H9 (cell line): ENCODE data around the gene APBA2. TPM values are rescaled to one million over a fixed set of nuclear protein-coding genes. Genes with fewer than 3 reads are reported as not detected.
"Not testable (repeated sequence)": the region's sequence is repeated elsewhere in the genome, so short reads cannot be mapped to it uniquely, and the experiment has no call there.

Source experiments
- DNase-seq: peaks from one replicate; pipeline ENCODE4 v3.0.0-alpha.2; 2017
- H2AFZ ChIP-seq: one replicate; pipeline ENCODE4 v1.6.1; 2013; ENCODE audit warnings: mild to moderate bottlenecking, low read length, control low read depth, moderate library complexity
- H2AK5ac ChIP-seq: 2 replicates; pipeline ENCODE4 v1.6.1; 2013; ENCODE audit warnings: low read length, control low read depth, mixed read lengths; ENCODE audit not compliant: insufficient read length
- H2BK120ac ChIP-seq: one replicate; pipeline ENCODE4 v1.6.1; 2013; ENCODE audit warnings: low read depth, mild to moderate bottlenecking, low read length, control low read depth, inconsistent platforms; ENCODE audit not compliant: poor library complexity, severe bottlenecking
- H2BK12ac ChIP-seq: 2 replicates; pipeline ENCODE4 v1.6.1; 2013; ENCODE audit warnings: low read length, control low read depth, mixed read lengths, low read depth; ENCODE audit not compliant: insufficient read length
- H2BK15ac ChIP-seq: 2 replicates; pipeline ENCODE4 v1.6.1; 2013; ENCODE audit warnings: low read depth, low read length, control low read depth
- H2BK20ac ChIP-seq: one replicate; pipeline ENCODE4 v1.6.1; 2013; ENCODE audit warnings: low read depth, mild to moderate bottlenecking, low read length, control low read depth, inconsistent platforms; ENCODE audit not compliant: poor library complexity, severe bottlenecking
- H2BK5ac ChIP-seq: 2 replicates; pipeline ENCODE4 v1.6.1; 2013; ENCODE audit warnings: low read length, control low read depth, mixed read lengths; ENCODE audit not compliant: insufficient read length
- H3K14ac ChIP-seq: 2 replicates; pipeline ENCODE4 v1.6.1; 2013; ENCODE audit warnings: low read length, control low read depth; ENCODE audit not compliant: insufficient read depth
- H3K18ac ChIP-seq: 2 replicates; pipeline ENCODE4 v1.6.1; 2013; ENCODE audit warnings: low read depth, mild to moderate bottlenecking, mixed read lengths, low read length, control low read depth; ENCODE audit not compliant: insufficient read length
- H3K23ac ChIP-seq: 2 replicates; pipeline ENCODE4 v1.6.1; 2013; ENCODE audit warnings: low read length, control low read depth, mixed read lengths, low read depth; ENCODE audit not compliant: insufficient read length
- H3K23me2 ChIP-seq: 2 replicates; pipeline ENCODE4 v1.6.1; 2013; ENCODE audit warnings: low read depth, mild to moderate bottlenecking, mixed read lengths, low read length, control low read depth; ENCODE audit not compliant: insufficient read length, poor library complexity, severe bottlenecking
- H3K27ac ChIP-seq: 2 replicates; pipeline ENCODE4 v1.5.1; 2013; ENCODE audit warnings: low read length, control low read depth, mixed read lengths, low read depth; ENCODE audit not compliant: insufficient read length
- H3K27me3 ChIP-seq: 2 replicates; pipeline ENCODE4 v1.6.1; 2013; ENCODE audit warnings: low read length, control low read depth, inconsistent platforms; ENCODE audit not compliant: insufficient read depth
- H3K4ac ChIP-seq: 2 replicates; pipeline ENCODE4 v1.6.1; 2013; ENCODE audit warnings: low read depth, mild to moderate bottlenecking, control low read depth, inconsistent platforms, low read length, moderate library complexity
- H3K4me1 ChIP-seq: 2 replicates; pipeline ENCODE4 v1.6.1; 2013; ENCODE audit warnings: low read length, control low read depth, inconsistent platforms; ENCODE audit not compliant: insufficient read depth
- H3K4me2 ChIP-seq: 2 replicates; pipeline ENCODE4 v1.6.1; 2013; ENCODE audit warnings: low read length, control low read depth, mixed read lengths; ENCODE audit not compliant: insufficient read length, insufficient read depth
- H3K56ac ChIP-seq: 2 replicates; pipeline ENCODE4 v1.6.1; 2013; ENCODE audit warnings: low read depth, mild to moderate bottlenecking, mixed read lengths, low read length, control low read depth; ENCODE audit not compliant: insufficient read length
- H3K79me1 ChIP-seq: 2 replicates; pipeline ENCODE4 v1.6.1; 2013; ENCODE audit warnings: low read depth, mild to moderate bottlenecking, moderate library complexity, low read length, control low read depth, inconsistent platforms; ENCODE audit not compliant: insufficient read depth, poor library complexity, severe bottlenecking
- H3K79me2 ChIP-seq: 2 replicates; pipeline ENCODE4 v1.6.1; 2013; ENCODE audit warnings: low read length, control low read depth, inconsistent platforms; ENCODE audit not compliant: insufficient read depth
- H3K9ac ChIP-seq: 2 replicates; pipeline ENCODE4 v1.6.1; 2013; ENCODE audit warnings: low read length, control low read depth, mixed read lengths; ENCODE audit not compliant: insufficient read length; ENCODE audit errors: extremely low read depth
- H3K9me3 ChIP-seq: one replicate; pipeline ENCODE4 v1.6.1; 2013; ENCODE audit warnings: low read depth, low read length, inconsistent platforms; ENCODE audit not compliant: control insufficient read depth
- H3T11ph ChIP-seq: one replicate; pipeline ENCODE4 v1.6.1; 2013; ENCODE audit warnings: mild to moderate bottlenecking, low read length, control low read depth, inconsistent platforms
- H4K20me1 ChIP-seq: one replicate; pipeline ENCODE4 v1.6.1; 2013; ENCODE audit not compliant: control insufficient read depth, insufficient read length, insufficient read depth
- H4K5ac ChIP-seq: 2 replicates; pipeline ENCODE4 v1.6.1; 2013; ENCODE audit warnings: low read depth, mild to moderate bottlenecking, mixed read lengths, low read length, control low read depth; ENCODE audit not compliant: insufficient read length
- H4K8ac ChIP-seq: replicated peaks from 2 replicates; pipeline ENCODE4 v1.6.1; 2013; ENCODE audit warnings: low read length, control low read depth, mixed read lengths, low read depth; ENCODE audit not compliant: insufficient read length
- H4K91ac ChIP-seq: 2 replicates; pipeline ENCODE4 v1.6.1; 2013; ENCODE audit warnings: low read depth, mild to moderate bottlenecking, moderate library complexity, mixed read lengths, low read length, control low read depth; ENCODE audit not compliant: insufficient read length
- H3K27ac Mint-ChIP-seq, 3 experiments: 2 replicates in 2 of 3; 3 replicates in 1 of 3; pipeline ENCODE4 v1.8.0; 2020 to 2021; ENCODE audit warnings: mixed read lengths in 3 of 3, mild to moderate bottlenecking in 1 of 3, moderate library complexity in 1 of 3
- H3K27me3 Mint-ChIP-seq: 2 replicates; pipeline ENCODE4 v1.8.0; 2021; ENCODE audit warnings: low read depth, mild to moderate bottlenecking, moderate library complexity, mixed read lengths
- H3K36me3 Mint-ChIP-seq, 3 experiments: 2 replicates in 2 of 3; 3 replicates in 1 of 3; pipeline ENCODE4 v1.8.0; 2020 to 2021; ENCODE audit warnings: low read depth in 3 of 3, mixed read lengths in 3 of 3; ENCODE audit not compliant: insufficient read depth in 1 of 3
- H3K4me1 Mint-ChIP-seq, 2 experiments: 2 replicates each; pipeline ENCODE4 v1.8.0; 2020; ENCODE audit warnings: mixed read lengths in 2 of 2
- H3K4me3 Mint-ChIP-seq, 2 experiments: 2 replicates in 1 of 2; 3 replicates in 1 of 2; pipeline ENCODE4 v1.8.0; 2020 to 2021; ENCODE audit warnings: mild to moderate bottlenecking in 2 of 2, mixed read lengths in 2 of 2, moderate library complexity in 1 of 2
- H3K9me3 Mint-ChIP-seq, 2 experiments: 2 replicates in 1 of 2; 3 replicates in 1 of 2; pipeline ENCODE4 v1.8.0; 2020; ENCODE audit warnings: mild to moderate bottlenecking in 2 of 2, mixed read lengths in 2 of 2, moderate library complexity in 1 of 2
- CTCF ChIP-seq: fragments of 200-600 bp; sonication (generic); conservative IDR thresholded peaks from 3 replicates; pipeline ENCODE4 v1.8.0; 2021; ENCODE audit warnings: antibody characterized with exemption, mild to moderate bottlenecking
- WGBS: extraction: QIAGEN DNeasy Blood & Tissue Kit; methylation state at CpG from one replicate; pipeline ENCODE4 v1.1.7; 2013; ENCODE audit warnings: missing lambda C conversion rate, low lambda C conversion rate, mixed read lengths; ENCODE audit not compliant: insufficient read length; ENCODE audit errors: extremely low coverage; 5-methylcytosine and 5-hydroxymethylcytosine counted together
- total RNA-seq: library from RNA; stranded (reverse); gene quantifications from 2 replicates; pipeline ENCODE4 v1.2.1, GENCODE V29; 2021

Gene APBA2
- total RNA-seq, 1 experiment from 2014 or later, result 14.3 TPM

GRCh38 chr15:29162411-29162810 lies 276.6 kb downstream of the APBA2 start:
- Histone ChIP-seq H3K23ac (no peak overlapping the region), H2BK120ac (no peak overlapping the region), H2BK15ac (no peak overlapping the region), H4K5ac (no peak overlapping the region), H2BK20ac (no peak overlapping the region), H3T11ph (no peak overlapping the region), H3K9me3 (no peaks in the 10 kb centered on the region), H2AFZ (no peak overlapping the region), H2AK5ac (no peak overlapping the region), H3K79me1 (no peaks in the 10 kb centered on the region), H3K14ac (no peak overlapping the region), H2BK12ac (no peak overlapping the region), H3K27me3 (no peaks in the 10 kb centered on the region), H3K18ac (no peak overlapping the region), H3K27ac (no peak overlapping the region), H3K4me1 (no peaks in the 10 kb centered on the region), H3K4me2 (no peak overlapping the region), H3K9ac (no peak overlapping the region), H4K8ac (no peak overlapping the region), H4K20me1 (no peaks in the 10 kb centered on the region), H3K4ac (no peak overlapping the region), H3K23me2 (no peaks in the 10 kb centered on the region), H2BK5ac (no peak overlapping the region), H4K91ac (no peak overlapping the region), H3K56ac (no peak overlapping the region), H3K79me2 (no peaks in the 10 kb centered on the region)
- H3K27me3 Mint-ChIP-seq, result no peaks in the 10 kb centered on the region
- no peak overlapping the region for H3K4me3 Mint-ChIP-seq
- no peak for TF ChIP-seq CTCF
- peaks cover 13 to 44% (median 22%) of the 10 kb centered on the region in 3 experiments for H3K36me3 Mint-ChIP-seq
- peak overlapping the region in 2 of 3 experiments; percentile 58 to 69; a peak in 2 of 7 replicates for H3K27ac Mint-ChIP-seq
- WGBS, result no CpG with 5 or more reads among the region's 5 CpGs
- H3K4me1 Mint-ChIP-seq, result peaks cover 20 to 21% of the 10 kb centered on the region in 2 experiments
- H3K9me3 Mint-ChIP-seq, result peaks cover 26 to 43% of the 10 kb centered on the region in 2 experiments
- no peak for DNase-seq

GRCh38 chr15:29167122-29167521 lies 281.3 kb downstream of the APBA2 start:
- not testable (repeated sequence) for DNase-seq, H3K4ac ChIP-seq, H3K27me3 ChIP-seq, H3K4me3 Mint-ChIP-seq, H4K5ac ChIP-seq, H3K79me1 ChIP-seq, H3K4me1 ChIP-seq, H3K23ac ChIP-seq, H4K91ac ChIP-seq, H3T11ph ChIP-seq, H3K27me3 Mint-ChIP-seq, H4K8ac ChIP-seq, H2AFZ ChIP-seq, H3K4me2 ChIP-seq, H3K27ac ChIP-seq, H2BK120ac ChIP-seq, H2BK20ac ChIP-seq, H3K9ac ChIP-seq, H2BK12ac ChIP-seq, H4K20me1 ChIP-seq, H3K9me3 ChIP-seq, H3K27ac Mint-ChIP-seq, H3K56ac ChIP-seq, H3K79me2 ChIP-seq, H2BK15ac ChIP-seq, H3K14ac ChIP-seq, H2BK5ac ChIP-seq, H2AK5ac ChIP-seq, H3K18ac ChIP-seq, H3K23me2 ChIP-seq
- no CpG with 5 or more reads among the region's 2 CpGs for WGBS
- Mint-ChIP-seq H3K4me1 (peaks cover 16 to 20% of the 10 kb centered on the region in 2 experiments), H3K36me3 (peaks cover 4 to 25% (median 5%) of the 10 kb centered on the region in 3 experiments), H3K9me3 (peaks cover 19 to 21% of the 10 kb centered on the region in 2 experiments)
